HG02884 (cell line): ENCODE data around the gene KIRREL1.

Experiments
- ATAC-seq: cut with Tn5 transposase; IDR thresholded peaks from one replicate; pipeline ENCODE4 v1.9.1; 2021; ENCODE audit warnings: mild to moderate bottlenecking, moderate library complexity; ENCODE audit not compliant: unreplicated experiment

The KIRREL1 gene

DNA sequence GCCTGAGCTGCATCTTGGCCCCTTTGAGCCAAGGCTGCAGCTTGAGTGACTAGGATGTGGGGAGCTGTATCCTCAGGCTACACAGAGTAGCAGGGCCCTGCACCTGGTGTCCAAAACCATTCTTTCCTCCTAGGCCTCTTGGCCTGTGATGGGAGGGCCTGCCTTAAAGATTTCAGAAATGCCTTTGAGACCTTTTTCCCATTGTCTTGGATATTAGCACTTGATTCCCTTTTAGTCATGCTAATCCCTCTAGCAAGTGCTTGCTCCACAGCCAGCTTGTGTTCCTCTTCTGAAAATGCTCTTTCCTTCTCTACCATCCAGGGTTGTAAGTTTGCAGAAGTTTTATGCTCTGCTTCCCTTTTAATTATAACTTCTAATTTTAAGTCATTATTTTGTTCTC is 21.7 kb upstream of the KIRREL1 start:
- ATAC-seq: no peak

DNA sequence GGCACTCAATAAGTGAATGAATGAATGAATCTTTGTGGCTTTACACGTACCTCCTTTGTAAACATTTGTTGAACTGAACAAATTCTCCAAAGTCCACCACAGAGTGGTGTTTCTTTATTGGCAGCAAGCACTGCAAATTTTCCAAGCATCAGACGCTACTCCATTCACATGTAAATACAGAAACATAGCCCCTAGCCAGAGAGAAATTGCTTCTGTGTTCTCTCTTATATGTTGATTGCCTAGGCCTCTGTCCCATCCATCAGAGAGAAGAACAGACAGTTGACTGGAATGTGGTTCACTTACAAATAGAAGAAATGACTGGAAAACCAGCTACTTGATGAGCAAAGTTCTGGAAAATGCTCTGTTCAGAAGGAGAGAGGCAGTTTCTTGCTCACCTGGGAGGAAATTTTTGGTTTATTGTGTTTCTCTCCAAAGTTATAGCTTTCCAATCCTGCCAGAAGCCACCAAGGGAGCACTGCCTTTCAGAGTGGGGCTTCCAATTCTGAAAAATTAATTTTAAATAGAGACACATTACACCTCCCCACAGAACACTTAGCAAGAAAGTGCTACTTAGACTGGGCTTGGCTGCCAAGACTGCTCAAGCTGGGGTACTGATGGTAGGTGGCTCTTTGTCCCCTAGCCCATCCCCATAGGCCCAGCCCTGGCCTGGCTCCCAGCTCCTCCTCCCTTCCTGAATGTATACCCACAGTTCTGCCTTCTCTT is 18.1 kb upstream of the KIRREL1 start:
- ATAC-seq: no peak

DNA sequence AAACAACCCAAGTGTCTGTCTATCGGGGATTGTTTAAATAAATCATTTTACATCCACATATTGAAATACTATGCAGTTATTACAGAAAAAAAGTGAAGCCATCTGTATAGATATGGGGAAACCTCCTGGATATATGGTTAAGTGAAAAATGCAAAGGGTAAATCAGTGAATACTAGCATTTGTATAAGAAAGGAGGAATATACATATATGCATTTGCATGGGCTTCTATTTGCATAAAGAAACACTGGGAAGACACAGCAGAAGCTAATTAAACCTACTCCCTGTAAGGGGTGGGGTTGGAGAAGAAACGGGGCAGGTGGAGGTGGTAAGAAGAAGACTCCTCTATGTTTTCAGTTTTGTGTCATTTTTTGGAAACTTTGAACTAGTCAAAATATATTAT is 16.6 kb upstream of the KIRREL1 start:
- no peak for ATAC-seq

DNA sequence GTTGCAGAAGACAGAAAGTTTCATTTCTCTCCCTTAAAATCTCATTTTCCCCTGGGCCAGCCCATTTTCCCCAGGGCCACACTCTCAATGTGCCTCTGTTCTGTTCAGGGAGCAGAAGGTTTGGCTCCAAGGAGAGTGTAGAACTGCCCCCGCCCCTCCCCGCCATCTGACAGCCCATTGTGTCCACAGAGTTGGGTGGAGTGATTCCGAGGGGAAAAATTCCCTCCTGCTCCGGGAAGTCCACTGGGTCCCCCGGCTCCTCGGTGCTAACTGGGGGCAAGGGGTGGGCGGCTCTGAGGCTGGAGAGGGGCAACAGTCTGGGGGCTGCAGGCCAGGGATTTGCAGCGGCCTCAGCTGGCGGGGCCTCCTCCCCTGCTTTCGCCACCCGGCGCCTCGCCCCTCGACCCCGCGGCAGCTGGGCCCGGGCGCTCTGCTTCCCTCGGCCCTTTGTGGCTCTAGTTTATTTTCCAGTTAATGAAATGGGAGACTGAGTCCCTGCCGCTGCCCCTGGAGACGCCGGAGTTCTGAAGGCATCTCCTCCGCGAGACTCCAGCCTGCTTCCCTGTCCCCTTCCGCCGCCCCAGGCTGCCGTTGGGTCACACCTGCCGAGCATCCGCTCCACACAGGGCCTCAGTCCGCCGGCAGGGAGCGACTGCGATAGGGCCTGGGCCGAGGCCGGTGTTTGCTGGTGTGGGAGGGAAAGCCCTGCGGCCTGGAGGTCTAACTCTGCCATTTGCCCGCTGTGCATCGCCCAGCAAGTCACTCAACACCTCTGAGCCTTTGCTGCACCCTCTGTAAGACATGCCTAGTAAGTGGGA is 14.7 kb upstream of the KIRREL1 start:
- ATAC-seq: no peak

DNA sequence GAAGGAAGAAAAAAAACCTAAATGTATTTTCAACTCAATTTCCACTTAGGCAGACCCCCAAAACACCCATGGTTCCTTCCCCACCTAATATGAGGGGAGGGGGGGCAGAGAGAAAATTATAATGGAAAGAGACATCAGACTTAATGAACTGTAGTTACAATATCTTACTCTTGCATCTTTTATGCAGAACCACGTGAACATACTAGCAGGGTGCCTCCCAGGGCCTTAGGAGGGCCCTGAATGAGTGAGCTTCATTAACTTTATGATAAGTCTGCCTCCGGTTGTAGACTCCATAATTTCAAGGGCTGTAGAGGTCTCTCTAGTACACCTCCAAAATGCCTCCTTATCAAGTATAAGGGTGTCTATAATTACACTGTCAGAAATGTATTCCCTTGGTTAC is 11.3 kb upstream of the KIRREL1 start:
- no peak for ATAC-seq

DNA sequence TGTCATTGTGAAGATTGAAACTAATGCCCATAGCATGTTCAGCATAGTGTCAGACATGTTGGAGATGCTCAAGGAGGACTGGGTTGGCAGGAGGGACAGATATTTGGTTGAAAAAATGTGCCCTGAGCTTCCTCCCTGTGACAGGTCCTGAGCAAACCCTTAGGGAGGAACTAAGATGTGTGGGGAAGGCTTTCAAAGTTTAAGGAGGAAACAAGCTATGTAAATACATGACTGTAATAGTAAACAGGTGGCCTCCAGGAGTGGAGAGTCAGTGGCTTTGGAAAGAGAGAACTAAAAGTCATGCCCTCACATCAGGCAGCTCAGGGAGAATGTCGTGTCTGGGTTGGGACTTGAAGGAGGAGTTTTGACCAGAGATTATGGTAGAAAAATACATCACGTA is 9.7 kb upstream of the KIRREL1 start:
- ATAC-seq: no peak

DNA sequence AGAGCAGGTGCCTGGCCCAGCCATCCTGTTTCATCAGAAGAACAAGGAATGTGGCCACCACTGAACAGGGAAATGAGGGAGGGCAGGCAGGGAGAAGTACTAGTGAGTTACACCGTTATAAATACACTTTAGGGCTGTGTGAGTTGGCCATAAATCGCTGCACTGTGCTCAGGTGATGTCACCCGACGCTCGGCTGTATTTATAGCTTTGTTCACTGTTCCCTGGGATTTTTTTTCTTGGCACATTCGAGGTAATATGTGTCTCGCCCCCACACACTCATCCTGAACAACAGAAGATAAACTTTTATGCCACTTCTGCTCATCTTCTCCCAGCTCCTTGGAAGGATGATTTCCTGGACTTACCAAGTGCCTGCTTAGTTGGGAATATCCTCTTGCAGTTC is 9.0 kb upstream of the KIRREL1 start:
- ATAC-seq: no peak

DNA sequence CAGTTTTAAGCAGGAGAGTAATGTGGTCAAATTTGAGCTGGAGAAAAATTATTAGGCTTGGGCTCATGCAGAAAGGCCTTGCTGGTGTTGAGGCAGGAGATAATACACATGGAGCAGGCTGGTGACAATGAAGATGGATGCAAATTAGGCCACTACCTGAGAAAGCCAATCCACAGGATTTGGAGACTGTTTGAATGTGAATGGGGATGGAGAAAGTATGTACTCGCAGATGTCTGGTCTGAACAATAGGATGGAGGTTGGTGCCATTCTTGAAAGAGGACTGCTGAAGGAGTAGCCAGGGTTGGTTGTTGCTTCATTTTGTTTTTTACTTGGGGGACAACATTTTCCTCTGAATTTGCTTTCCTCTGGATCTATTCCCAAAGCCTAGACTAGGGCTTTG is 8.0 kb upstream of the KIRREL1 start:
- ATAC-seq: no peak

DNA sequence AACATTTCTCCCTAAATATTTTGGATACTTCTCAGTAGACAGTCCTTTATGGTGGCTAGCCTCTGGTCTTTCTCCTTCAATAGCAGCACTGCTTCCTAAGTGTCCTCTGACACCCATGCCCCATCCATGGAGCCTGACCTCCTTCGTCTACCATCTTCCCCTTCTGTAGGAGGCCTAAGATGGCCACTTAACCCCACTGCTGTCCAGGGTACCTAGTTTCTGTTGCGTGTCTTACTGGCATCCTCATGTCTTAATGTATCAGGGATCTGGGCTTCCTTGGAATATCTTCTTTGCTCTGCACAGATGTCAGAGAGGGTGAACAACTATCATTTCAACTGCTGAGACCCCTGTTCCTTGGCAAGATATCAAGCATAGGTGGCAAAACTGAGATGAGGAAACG is 5.4 kb upstream of the KIRREL1 start:
- ATAC-seq: no peak

DNA sequence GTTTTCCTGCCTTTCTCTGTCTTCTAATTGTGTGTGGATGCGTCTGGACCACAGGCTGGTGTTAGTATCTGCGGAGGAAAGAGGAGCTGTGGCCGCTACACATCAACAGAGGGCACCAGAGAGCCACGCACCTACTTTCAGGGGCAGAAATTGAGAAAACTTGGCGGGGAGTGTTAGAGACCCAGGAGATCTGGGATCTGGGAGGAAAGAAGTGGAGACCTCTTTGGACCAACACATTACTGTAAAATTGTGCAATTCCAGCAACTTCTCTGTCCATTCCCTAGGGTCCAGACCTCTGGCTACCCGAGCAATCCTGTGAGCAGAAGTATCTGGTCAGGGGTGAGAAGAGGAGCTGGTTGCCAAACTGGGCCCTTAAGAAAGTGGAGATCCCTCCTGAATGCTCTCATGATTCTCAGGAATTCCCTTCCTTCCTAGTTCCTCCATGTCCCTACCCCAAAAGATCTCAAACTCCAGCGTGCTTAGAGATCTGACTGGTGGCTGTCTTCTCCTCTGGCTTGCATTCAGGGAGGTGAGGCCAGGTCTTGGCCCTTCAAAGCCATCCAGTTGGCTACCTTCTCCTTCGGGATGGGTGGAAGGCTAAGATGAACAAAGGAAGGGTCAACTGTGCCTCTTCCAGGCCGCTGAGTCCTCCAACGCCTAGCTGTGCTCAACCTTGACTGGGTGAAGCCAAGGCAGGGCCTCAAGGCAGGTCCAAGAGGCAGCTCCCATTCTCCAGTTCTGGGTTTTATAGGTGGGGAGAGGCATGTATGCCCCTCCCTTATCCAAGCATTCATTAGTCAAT is 1.2 kb upstream of the KIRREL1 start:
- no peak for ATAC-seq

DNA sequence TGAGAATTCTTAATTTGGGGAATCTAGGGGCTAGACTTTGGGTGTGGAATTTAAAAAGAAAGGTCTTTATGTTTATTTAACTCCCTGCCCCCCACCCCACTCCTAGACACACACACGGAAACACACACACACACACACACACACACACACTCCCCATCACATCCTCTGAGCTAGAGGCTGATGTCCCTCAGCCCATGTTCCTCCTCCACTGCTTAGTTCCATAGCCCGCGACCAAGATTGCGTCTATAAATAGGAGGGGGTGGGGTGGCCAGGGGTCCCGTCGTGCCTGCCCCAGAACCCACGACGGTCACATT is 655 bp upstream of the KIRREL1 start:
- ATAC-seq: no peak

DNA sequence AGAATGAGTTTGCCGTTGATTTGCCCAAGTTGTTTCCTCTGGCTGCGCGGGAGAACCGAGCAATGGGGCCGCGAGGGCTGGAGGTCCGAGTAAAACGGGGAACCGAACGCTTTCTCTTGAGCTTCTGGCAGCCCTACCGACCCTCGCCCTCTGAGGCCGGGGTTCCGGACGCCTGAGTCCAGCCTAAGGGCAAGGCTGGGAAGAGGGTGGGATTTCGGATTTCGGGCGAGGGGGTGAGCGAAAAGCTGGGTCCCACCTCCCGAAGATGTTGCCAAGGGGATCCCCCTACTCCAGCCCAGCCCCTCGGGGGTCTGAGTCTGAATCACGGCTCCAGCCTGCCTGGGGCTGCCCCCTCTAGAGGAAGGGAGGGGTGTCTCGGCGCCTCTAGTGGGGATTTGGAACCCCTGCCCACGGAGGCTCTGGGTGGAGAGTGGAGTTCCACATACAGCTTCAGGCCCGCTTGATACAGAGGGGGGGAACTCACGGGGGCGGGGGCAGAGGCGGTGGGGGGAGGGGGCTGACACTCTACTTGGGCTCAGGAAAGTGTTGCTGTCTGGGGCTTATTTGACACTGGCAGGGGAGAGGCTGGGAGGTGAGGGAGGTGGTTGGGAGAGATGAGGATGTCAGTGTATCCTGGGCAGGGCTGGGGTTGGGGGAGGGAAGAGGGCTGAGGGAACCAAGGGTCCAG is 617 bp downstream of the KIRREL1 start:
- no peak for ATAC-seq

DNA sequence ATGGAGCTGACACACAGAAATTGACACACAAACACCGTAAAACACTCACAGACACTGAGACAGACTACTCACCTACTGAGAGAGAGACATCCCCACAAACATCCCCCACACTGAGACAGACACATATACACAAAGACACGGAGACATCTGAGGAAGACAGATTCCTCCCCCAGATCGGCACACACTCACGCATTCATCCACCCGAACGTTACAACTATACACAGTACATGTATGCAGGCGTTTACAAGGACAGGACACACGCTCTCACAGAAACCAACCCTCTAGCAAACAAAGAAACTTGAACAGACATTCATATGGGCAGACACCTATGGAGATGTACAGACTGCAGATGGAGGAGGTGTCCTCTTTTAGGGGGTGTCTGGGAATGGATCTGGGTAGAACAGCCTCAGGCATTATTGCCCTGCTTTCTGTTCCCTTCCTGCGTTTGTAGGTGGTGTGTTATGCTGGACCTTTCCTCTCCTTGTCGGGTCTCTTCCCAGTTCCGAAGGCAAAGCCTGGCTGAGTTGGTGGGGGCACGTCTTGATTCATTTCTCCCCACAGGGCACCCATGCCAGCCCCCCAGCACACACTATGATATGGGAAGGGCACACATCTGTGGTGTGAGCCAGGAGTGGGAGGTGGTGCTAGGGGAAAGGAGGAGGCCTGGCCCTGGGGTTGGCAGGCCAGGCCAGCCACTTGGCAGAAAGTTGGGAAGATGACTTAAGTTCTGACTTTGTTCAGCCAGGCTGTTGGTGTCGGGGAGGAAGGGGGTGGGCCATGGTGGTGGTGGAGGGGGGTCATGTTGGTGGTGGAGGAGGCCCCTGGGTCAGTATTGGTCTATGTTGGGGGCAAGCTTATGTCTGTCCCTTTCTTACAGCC is 1.5 kb downstream of the KIRREL1 start:
- ATAC-seq: no peak

DNA sequence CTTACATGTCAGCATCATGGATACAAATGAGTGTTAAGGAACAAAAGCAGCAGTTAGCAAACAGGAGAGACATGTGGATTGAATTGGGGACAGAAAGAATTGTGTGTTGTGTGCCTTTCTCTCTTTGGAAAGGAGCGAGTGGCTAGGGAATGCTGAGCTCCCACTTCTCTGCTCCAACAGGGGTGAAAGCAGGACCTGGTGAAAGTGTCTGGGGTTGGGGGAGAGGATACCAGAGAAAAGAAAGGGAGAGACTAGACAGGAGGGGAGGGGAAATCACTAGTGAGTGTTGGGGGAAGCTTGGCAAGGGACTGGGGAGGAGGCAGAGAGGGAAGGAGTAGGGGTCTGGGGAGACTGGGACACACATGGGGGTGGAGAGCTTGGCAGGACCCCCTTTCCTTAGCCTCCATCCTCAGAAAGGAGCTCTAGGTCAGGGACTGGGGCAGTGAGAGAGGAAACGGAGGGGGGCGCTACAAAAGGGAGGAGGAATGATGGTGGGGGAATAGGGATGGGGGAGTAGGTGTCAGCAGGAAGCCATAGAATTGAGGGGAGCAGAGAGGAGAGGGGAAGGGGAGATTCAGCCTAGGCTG is 2.2 kb downstream of the KIRREL1 start:
- ATAC-seq: no peak

DNA sequence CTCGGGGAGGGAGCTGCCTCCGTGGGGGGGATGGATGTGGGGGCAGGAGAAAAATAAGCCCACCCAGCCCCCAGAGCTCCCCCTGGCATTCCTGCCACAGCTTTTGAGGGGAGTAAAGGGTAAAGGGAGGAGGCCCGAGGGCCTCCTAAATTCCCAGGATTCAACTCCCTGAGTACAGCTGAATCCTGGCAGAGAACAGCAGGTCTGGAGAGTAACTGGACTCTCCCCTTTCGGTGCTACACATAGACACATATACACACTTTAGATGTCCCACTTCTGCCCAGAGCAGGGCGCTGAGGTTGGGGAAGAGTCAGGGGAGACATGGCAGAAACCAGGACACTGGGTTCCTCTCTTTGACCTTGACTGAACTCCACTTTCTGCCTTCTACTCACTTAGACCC is 3.0 kb downstream of the KIRREL1 start:
- ATAC-seq: no peak

DNA sequence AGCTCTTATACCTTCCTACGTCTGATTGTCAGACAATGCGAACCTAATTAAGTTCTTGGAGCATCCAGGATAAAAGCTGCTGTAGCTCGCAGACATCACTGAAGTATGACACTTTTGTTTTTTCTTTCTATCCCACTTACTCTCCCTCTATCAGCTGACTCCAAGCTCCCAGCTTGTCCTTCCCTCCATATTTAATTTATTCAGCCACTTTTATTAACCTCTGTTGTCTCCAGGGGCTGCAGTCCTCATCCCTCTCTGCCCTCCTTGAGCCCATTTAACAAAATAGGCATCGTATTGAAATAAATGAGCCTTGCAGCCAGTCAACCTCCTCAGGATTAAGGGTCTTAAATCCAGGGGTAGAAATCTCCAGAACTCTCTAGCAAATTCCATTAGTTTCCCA is 7.1 kb downstream of the KIRREL1 start:
- ATAC-seq: no peak

DNA sequence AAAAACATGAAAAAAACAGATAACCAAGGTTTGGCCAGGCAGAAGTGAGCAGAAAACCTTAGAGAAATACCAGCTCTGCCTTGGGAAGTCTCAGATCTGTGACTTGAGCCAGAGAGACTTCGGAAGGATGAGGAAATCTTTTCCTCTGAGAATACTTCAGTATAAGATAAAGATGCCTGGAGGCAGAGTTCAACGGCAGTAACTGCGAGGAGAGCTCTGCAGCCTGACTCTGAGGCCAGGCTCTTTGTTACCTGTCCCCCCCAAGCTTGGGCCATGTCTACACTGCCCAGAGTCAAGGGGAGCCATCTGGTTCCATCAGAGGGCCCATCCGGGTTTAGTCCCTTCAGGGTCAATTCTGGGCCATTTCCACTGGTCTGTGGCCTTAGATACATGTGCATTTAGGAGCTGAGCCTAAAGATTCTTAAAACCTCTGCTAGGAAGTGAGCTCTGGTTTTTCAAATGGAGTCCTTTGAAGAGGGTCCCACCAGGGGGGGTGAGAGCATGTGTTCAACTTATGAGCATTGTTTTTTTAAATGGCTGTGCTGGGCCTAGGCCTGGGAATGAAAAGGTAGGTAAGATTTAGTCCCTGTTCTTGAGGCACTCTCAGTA is 8.7 kb downstream of the KIRREL1 start:
- no peak for ATAC-seq

DNA sequence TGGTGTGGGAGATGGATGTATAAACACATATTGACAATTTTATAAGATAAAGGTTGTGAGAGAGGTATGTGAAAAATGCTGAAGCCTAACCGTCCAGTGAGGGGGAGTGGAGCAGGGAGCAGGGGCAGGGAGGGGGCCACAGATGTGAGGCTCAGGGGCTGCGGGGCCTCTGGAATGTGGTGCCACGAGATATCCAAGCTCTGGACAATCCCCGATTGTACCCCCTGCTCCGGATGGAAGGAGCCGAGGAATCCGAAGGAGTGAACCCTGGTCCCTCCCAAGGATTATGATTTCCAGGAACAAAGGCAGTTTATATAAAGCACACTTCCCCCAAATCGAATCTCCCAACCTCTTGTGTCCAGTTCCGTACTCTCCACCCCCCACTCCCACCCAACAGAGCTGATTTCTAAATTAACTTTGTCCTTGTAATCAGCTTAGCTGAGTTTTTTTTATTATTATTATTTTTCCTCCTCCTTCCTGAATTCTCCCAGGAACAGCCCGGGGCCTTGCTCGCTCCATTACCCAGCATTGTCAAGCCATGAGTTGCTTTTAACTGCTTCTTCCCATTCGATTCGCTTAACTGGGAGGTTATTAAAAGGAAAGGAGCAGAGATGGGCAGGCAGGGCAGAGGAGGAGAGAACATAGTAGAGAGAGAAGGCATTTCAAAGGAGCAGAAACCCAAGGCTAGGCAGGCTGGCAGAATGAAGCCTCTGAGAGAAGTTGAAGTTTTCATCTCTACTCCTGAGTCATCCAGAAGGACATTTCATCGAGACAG is 9.4 kb downstream of the KIRREL1 start:
- no peak for ATAC-seq

DNA sequence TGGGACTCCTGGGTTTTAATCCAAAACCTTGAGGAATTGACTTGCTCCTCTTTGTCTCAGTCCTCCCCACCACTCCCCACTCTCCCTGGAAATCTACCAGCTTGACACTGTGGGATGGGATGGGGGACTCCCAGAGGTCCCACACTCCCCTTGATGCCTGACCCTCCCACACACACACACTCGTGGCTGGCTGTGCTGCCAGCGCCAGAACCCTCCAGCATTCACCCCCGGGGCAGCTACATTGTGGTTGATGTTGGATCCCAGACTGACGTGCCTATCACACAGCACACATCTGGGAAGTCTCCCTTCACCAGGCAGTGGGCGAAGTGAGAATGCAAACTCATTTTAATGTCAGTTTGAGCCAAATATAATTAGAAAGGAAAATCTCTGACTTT is 10.0 kb downstream of the KIRREL1 start:
- ATAC-seq: no peak
